GM23248 (cell line): ENCODE measurements around the gene HOXC12. TPM values are rescaled to one million over a fixed set of nuclear protein-coding genes. Genes with fewer than 3 reads are reported as not detected.

Experiments used
- DNase-seq: peaks from one replicate; pipeline ENCODE4 v3.0.0-alpha.2; 2015
- H2AFZ ChIP-seq: fragments of 200-600 bp; sonication (generic); 2 replicates; pipeline ENCODE4 v1.6.1; 2016; ENCODE audit warnings: antibody characterized with exemption
- H3F3A ChIP-seq: fragments of 200-600 bp; sonication (generic); 2 replicates; pipeline ENCODE4 v1.6.1; 2016; ENCODE audit warnings: mild to moderate bottlenecking, antibody characterized with exemption, mixed run types; ENCODE audit not compliant: insufficient read depth
- H3K27ac ChIP-seq: fragments of 200-600 bp; sonication (generic); 2 replicates; pipeline ENCODE4 v1.5.1; 2016; ENCODE audit warnings: mild to moderate bottlenecking
- H3K27me3 ChIP-seq: fragments of 200-600 bp; sonication (generic); replicated peaks from 2 replicates; pipeline ENCODE4 v1.6.1; 2016; ENCODE audit warnings: mild to moderate bottlenecking; ENCODE audit not compliant: insufficient read depth
- H3K36me3 ChIP-seq: fragments of 200-600 bp; sonication (generic); 2 replicates; pipeline ENCODE4 v1.6.1; 2016; ENCODE audit warnings: low read depth, mild to moderate bottlenecking
- H3K4me1 ChIP-seq: fragments of 200-600 bp; sonication (generic); 2 replicates; pipeline ENCODE4 v1.6.1; 2016; ENCODE audit warnings: mild to moderate bottlenecking; ENCODE audit not compliant: insufficient read depth
- H3K4me2 ChIP-seq: fragments of 200-600 bp; sonication (generic); one replicate; pipeline ENCODE4 v1.6.1; 2016; ENCODE audit warnings: mild to moderate bottlenecking; ENCODE audit not compliant: unreplicated experiment
- H3K4me3 ChIP-seq: fragments of 200-600 bp; sonication (generic); 2 replicates; pipeline ENCODE4 v1.5.1; 2016; ENCODE audit warnings: mild to moderate bottlenecking
- H3K79me2 ChIP-seq: fragments of 200-600 bp; sonication (generic); 2 replicates; pipeline ENCODE4 v1.6.1; 2016; ENCODE audit warnings: mild to moderate bottlenecking; ENCODE audit not compliant: insufficient read depth
- H3K9ac ChIP-seq: fragments of 200-600 bp; sonication (generic); 2 replicates; pipeline ENCODE4 v1.6.1; 2016; ENCODE audit warnings: mild to moderate bottlenecking
- H3K9me2 ChIP-seq: fragments of 200-600 bp; sonication (generic); 2 replicates; pipeline ENCODE4 v1.6.1; 2016; ENCODE audit warnings: mixed run types, mild to moderate bottlenecking, moderate library complexity; ENCODE audit not compliant: insufficient read depth
- H3K9me3 ChIP-seq: fragments of 200-600 bp; sonication (generic); one replicate; pipeline ENCODE4 v1.6.1; 2017; ENCODE audit warnings: low read depth
- H4K20me1 ChIP-seq: fragments of 200-600 bp; sonication (generic); 2 replicates; pipeline ENCODE4 v1.6.0; 2016; ENCODE audit not compliant: insufficient read depth
- EZH2 ChIP-seq: fragments of 200-600 bp; sonication (generic); IDR thresholded peaks from 2 replicates; pipeline ENCODE4 v1.6.1; 2018; ENCODE audit warnings: antibody characterized with exemption, mild to moderate bottlenecking; ENCODE audit not compliant: insufficient read depth, poor library complexity, severe bottlenecking
- EZH2phosphoT487 ChIP-seq: fragments of 200-600 bp; sonication (generic); IDR thresholded peaks from 2 replicates; pipeline ENCODE4 v1.6.1; 2018; ENCODE audit warnings: antibody characterized with exemption, moderate library complexity, mild to moderate bottlenecking, low read depth; ENCODE audit not compliant: insufficient read depth
- WGBS, 2 experiments: methylation state at CpG; one replicate each; pipeline ENCODE4 v1.1.6; 2015 to 2017; ENCODE audit warnings: low lambda C conversion rate in 2 of 2, low coverage in 1 of 2; ENCODE audit errors: missing lambda C conversion rate in 2 of 2; 5-methylcytosine and 5-hydroxymethylcytosine counted together
- in situ Hi-C: fragments of 300-500 bp; cut with MboI; formaldehyde crosslinking; loops from 2 replicates; pipeline ENCODE4 v1.15.0; 2020
- polyA plus RNA-seq: library from polyadenylated mRNA; unstranded; fragments of >200 nt; fragmentation: Nextera tagmentation; extraction: Ambion mirVana; gene quantifications from 2 replicates; pipeline ENCODE4 v1.2.1, GENCODE V29; 2016
- total RNA-seq: library from RNA; depleted of rRNA; stranded (reverse); fragments of >200 nt; shearing (Covaris generic); gene quantifications from 2 replicates; pipeline ENCODE4 v1.2.3, GENCODE V29; 2014

The HOXC12 gene
- total and polyA plus RNA-seq, 2 experiments from 2014 or later = not detected

DNA sequence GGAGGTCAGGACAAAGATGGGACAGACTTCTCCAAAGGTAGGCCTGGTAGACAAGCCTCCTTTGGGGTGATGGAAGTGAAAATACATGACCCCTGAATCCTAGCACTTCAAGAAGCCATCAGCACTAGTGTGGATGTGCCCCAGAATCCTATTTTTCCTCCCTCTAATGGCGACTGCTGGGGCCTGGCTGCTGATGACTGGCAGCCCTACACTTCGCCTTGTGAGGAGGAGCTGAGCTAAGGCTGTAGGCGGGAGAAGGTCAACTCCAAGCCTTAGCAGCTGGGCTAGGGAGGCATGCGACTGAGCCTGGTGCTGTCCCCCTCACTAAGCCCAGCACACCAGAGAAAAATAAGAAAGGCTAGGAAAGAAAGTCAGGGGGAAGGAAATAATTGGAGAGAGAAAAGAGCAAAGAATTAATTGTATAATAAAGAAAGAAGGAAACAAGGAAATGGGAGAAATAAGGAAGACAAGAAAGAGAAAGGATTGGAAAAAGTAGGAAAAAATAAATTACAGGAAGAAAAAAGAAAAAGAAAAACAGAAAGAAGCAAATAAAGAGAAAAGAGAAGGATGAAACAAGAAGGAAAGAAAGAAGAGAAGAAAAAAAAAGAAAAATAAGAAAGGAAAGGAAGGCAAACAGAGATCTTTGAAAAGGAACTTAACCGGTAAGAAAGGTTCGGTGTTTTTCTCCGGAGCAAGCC is 25.6 kb downstream of the HOXC12 start:
- H3F3A ChIP-seq = no peaks in the 10 kb centered on the region
- 31 to 38% methylated on average over 7 of the region's 7 CpGs for WGBS, 2 experiments
- H3K4me2 ChIP-seq = no peak overlapping the region
- peaks cover 93% of the 10 kb centered on the region for H3K27me3 ChIP-seq
- H3K9me3 ChIP-seq = no peaks in the 10 kb centered on the region
- no peaks in the 10 kb centered on the region for H4K20me1 ChIP-seq
- no peaks in the 10 kb centered on the region for H3K79me2 ChIP-seq
- in situ Hi-C loops = no loop called here
- no peak for DNase-seq
- no peak for TF ChIP-seq EZH2phosphoT487
- peak; percentile 72 for TF ChIP-seq EZH2
- no peak overlapping the region for H3K4me3 ChIP-seq
- no peak overlapping the region for H3K27ac ChIP-seq
- H3K36me3 ChIP-seq = no peaks in the 10 kb centered on the region
- no peak overlapping the region for H3K9ac ChIP-seq
- no peaks in the 10 kb centered on the region for H3K9me2 ChIP-seq
- H2AFZ ChIP-seq = no peak overlapping the region
- 0 out of 2 replicates have a peak, but pooled peaks cover 2% of the 10 kb centered on the region for H3K4me1 ChIP-seq

DNA sequence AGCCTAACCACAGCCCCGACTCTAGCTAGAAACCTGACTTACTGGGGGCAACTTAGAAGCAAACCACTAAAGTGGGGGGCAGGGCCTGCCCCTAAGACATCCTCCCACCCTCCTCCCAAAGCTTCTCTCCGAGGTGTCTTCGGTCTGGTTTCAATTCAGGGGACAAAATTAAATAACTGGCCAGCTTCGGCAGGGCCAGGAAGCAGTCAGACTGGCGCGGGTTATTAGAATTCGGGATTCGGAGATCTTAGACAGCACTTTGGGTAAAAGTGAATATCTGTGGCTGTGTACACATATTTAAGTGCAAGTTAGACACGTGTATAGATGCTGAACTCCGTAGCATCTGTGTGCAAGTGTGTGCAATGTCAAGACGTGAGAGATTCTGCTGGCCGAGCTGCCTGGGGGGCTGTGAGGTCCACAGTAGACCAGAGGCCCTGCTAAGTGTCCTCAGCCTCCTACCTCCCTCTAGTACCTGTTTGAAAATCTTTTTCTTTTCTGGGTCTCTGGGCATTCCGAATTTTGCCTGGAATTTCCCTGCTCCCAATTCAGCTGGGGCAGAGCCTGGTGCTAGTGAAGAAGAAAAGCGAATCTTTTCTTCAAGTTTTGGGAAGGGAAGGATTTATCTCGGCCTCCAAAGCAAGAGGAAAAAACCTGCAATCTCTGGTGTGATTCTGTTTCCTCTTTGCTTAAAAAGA is 26.2 kb downstream of the HOXC12 start:
- H3K27me3 ChIP-seq = peaks cover 93% of the 10 kb centered on the region
- H3K79me2 ChIP-seq = no peaks in the 10 kb centered on the region

DNA sequence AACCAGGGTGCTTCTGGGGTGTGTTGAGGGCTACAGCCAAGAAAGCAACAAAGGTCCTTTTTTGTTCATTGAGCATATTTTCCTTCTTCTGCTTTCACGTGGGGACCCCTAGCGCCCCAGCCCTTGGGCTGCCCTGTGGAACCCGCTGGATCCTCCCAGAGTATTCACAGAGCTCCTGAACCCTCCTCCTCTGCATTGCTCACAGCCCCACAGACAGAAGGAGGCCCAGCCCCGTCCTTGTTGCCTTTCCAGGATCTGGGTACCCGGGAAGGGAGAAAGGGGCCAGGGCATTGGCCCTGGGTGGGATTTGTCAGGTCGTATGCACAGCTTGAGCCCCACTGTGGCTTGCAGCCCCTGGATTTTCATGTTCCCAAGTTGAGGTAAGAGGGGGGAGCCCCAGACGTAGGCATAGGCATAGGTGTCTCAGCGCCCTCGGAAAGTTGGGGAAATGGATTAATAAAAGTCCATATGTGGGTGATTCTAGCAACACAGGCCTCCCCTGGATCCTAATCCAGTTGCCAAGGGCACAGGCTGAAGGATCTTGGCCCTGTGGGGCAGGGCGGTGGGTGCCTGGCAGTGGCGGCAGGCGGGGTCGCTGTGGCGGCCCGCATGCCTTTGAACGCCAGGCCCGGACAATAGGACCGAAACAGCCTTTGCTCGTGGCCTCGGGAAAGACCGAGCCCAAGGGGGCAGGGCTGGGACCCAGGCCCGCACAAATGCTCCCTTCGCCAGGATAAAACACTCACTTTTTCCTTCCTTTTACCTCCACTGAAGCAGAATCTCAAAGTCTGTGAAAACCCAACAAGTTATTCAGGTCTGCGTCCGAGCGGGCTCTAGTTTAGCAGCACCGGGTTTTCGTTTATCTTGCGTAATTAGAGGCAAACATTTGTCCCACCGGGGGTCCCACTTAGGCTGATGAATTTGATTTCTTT is 27.2 kb downstream of the HOXC12 start:
- no peak overlapping the region for H3K27ac ChIP-seq
- H3K4me2 ChIP-seq = no peak overlapping the region
- H3K27me3 ChIP-seq = peaks cover 93% of the 10 kb centered on the region
- TF ChIP-seq EZH2 = no peak
- no peak for TF ChIP-seq EZH2phosphoT487
- no peak overlapping the region for H3K4me3 ChIP-seq
- H3K9ac ChIP-seq = no peak overlapping the region
- no peaks in the 10 kb centered on the region for H3F3A ChIP-seq
- H2AFZ ChIP-seq = no peak overlapping the region
- WGBS, 2 experiments = 32 to 34% methylated on average over 30 of the region's 30 CpGs
- no peaks in the 10 kb centered on the region for H3K9me2 ChIP-seq
- no peaks in the 10 kb centered on the region for H3K36me3 ChIP-seq
- in situ Hi-C loops = no loop called here
- no peak for DNase-seq
- no peaks in the 10 kb centered on the region for H4K20me1 ChIP-seq
- no peaks in the 10 kb centered on the region for H3K79me2 ChIP-seq
- no peaks in the 10 kb centered on the region for H3K9me3 ChIP-seq
- peaks cover 17% of the 10 kb centered on the region; the same call in 1 of the 2 replicates for H3K4me1 ChIP-seq

More for the DNA sequence above, 26.2 kb downstream of the HOXC12 start:
- H3K9me2 ChIP-seq = no peaks in the 10 kb centered on the region
- no peaks in the 10 kb centered on the region for H3F3A ChIP-seq
- H3K4me2 ChIP-seq = no peak overlapping the region
- in situ Hi-C loops = no loop called here
- no peaks in the 10 kb centered on the region for H3K9me3 ChIP-seq
- no peaks in the 10 kb centered on the region for H3K36me3 ChIP-seq
- no peak overlapping the region for H3K27ac ChIP-seq
- no peak for DNase-seq
- 43 to 49% methylated on average over 15 of the region's 15 CpGs for WGBS, 2 experiments
- TF ChIP-seq EZH2phosphoT487 (0 out of 2 replicates have a peak, but pooled peaks have one; percentile 2), EZH2 (peak; percentile 39)
- no peak overlapping the region for H3K4me3 ChIP-seq
- H4K20me1 ChIP-seq = no peaks in the 10 kb centered on the region
- no peak overlapping the region for H2AFZ ChIP-seq
- peaks cover 9% of the 10 kb centered on the region; the same call in 1 of the 2 replicates for H3K4me1 ChIP-seq
- H3K9ac ChIP-seq = no peak overlapping the region
